ENCODE results near the gene PKLR. TPM values are rescaled to one million over a fixed set of nuclear protein-coding genes. Genes with fewer than 3 reads are reported as not detected.
"Not testable (repeated sequence)": the region's sequence is repeated elsewhere in the genome, so short reads cannot be mapped to it uniquely, and the experiment has no call there.

PKLR gene
- polyA plus RNA-seq, 1 donor from 2014 or later = not detected

GRCh38 chr1:155247667-155248553 is 53.3 kb downstream of the PKLR start:
- H3K9me2 ChIP-seq (ENCODE audit: insufficient read depth, low read length) = no peaks in the 10 kb centered on the region
- no peak overlapping the region for H3K4me3 ChIP-seq (ENCODE audit: low read length)
- no peaks in the 10 kb centered on the region for H3K36me3 ChIP-seq (ENCODE audit: insufficient read depth, low read length)
- no peaks in the 10 kb centered on the region for H3F3A ChIP-seq (ENCODE audit: insufficient read depth, low read length, poor library complexity, severe bottlenecking)
- no peaks in the 10 kb centered on the region for H3K79me2 ChIP-seq (replicated peaks; ENCODE audit: insufficient read depth, low read length)
- no peaks in the 10 kb centered on the region for H3K9me3 ChIP-seq (ENCODE audit: low read length)
- H3K27ac ChIP-seq (ENCODE audit: low read length) = no peak overlapping the region
- H3K4me2 ChIP-seq (ENCODE audit: low read length) = no peak overlapping the region
- no peak overlapping the region for H2AFZ ChIP-seq (ENCODE audit: low read depth, low read length)
- H3K9ac ChIP-seq (ENCODE audit: low read length) = no peak overlapping the region
- TF ChIP-seq EZH2 (IDR thresholded peaks at IDR 0.05; ENCODE audit: borderline replicate concordance, insufficient read depth, low read length, poor library complexity, severe bottlenecking) (no peak), RAD21 (conservative IDR thresholded peaks at IDR 0.05) (no peak), SMC3 (conservative IDR thresholded peaks at IDR 0.05; ENCODE audit: poor library complexity) (no peak), POLR2AphosphoS5 (IDR thresholded peaks at IDR 0.05) (no peak), REST (IDR thresholded peaks at IDR 0.05; ENCODE audit: borderline replicate concordance) (no peak), MXI1 (conservative IDR thresholded peaks at IDR 0.05; ENCODE audit: poor library complexity, severe bottlenecking) (no peak), EP300 (conservative IDR thresholded peaks at IDR 0.05; ENCODE audit: poor library complexity, severe bottlenecking) (no peak), TAF1 (IDR thresholded peaks at IDR 0.05; ENCODE audit: low read depth) (no peak)
- TF ChIP-seq, protein P1, sequence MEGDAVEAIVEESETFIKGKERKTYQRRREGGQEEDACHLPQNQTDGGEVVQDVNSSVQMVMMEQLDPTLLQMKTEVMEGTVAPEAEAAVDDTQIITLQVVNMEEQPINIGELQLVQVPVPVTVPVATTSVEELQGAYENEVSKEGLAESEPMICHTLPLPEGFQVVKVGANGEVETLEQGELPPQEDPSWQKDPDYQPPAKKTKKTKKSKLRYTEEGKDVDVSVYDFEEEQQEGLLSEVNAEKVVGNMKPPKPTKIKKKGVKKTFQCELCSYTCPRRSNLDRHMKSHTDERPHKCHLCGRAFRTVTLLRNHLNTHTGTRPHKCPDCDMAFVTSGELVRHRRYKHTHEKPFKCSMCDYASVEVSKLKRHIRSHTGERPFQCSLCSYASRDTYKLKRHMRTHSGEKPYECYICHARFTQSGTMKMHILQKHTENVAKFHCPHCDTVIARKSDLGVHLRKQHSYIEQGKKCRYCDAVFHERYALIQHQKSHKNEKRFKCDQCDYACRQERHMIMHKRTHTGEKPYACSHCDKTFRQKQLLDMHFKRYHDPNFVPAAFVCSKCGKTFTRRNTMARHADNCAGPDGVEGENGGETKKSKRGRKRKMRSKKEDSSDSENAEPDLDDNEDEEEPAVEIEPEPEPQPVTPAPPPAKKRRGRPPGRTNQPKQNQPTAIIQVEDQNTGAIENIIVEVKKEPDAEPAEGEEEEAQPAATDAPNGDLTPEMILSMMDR (IDR thresholded peaks at IDR 0.05; ENCODE audit: poor library complexity, severe bottlenecking) = no peak
- no peaks in the 10 kb centered on the region for H3K27me3 ChIP-seq (ENCODE audit: insufficient read depth, low read depth, low read length)
- no peaks in the 10 kb centered on the region for H4K20me1 ChIP-seq (ENCODE audit: insufficient read depth)

- H3K27ac ChIP-seq (ENCODE audit: low read length); H3K9me2 ChIP-seq (ENCODE audit: insufficient read depth, low read length); H3K79me2 ChIP-seq (replicated peaks; ENCODE audit: insufficient read depth, low read length); H3F3A ChIP-seq (ENCODE audit: insufficient read depth, low read length, poor library complexity, severe bottlenecking); H3K4me3 ChIP-seq (ENCODE audit: low read length); H3K9ac ChIP-seq (ENCODE audit: low read length); H4K20me1 ChIP-seq (ENCODE audit: insufficient read depth); H2AFZ ChIP-seq (ENCODE audit: low read depth, low read length); H3K4me2 ChIP-seq (ENCODE audit: low read length); H3K27me3 ChIP-seq (ENCODE audit: insufficient read depth, low read depth, low read length); H3K36me3 ChIP-seq (ENCODE audit: insufficient read depth, low read length); H3K9me3 ChIP-seq (ENCODE audit: low read length): not testable (repeated sequence)
Observed at GRCh38 chr1:155246796-155247195, 54.4 kb downstream of the PKLR start.

Measured in neural cell (in vitro differentiated cells).